SK-N-MC (cell line): ENCODE measurements around the gene SPTBN4.
"Not testable (repeated sequence)": the region's sequence is repeated elsewhere in the genome, so short reads cannot be mapped to it uniquely, and the experiment has no call there.

Source experiments
- DNase-seq: peaks from one replicate; pipeline ENCODE4 v3.0.0-alpha.2; 2011; ENCODE audit warnings: low read depth, low spot score
- H3K27ac ChIP-seq: fragments of 200-600 bp; sonication (generic); 2 replicates; pipeline ENCODE4 v1.5.1; 2016; ENCODE audit warnings: mixed run types
- H3K36me3 ChIP-seq: fragments of 200-600 bp; sonication (generic); 2 replicates; pipeline ENCODE4 v1.6.1; 2017; ENCODE audit warnings: antibody characterized with exemption, low read length, mixed read lengths; ENCODE audit not compliant: insufficient read depth
- H3K4me3 ChIP-seq: fragments of 200-600 bp; sonication (generic); 2 replicates; pipeline ENCODE4 v1.5.1; 2016
- H3K9ac ChIP-seq: fragments of 200-600 bp; sonication (generic); 2 replicates; pipeline ENCODE4 v1.8.0; 2017; ENCODE audit warnings: mixed run types, mixed read lengths; ENCODE audit not compliant: insufficient read length
- H3K9me3 ChIP-seq: fragments of 200-600 bp; sonication (generic); 2 replicates; pipeline ENCODE4 v1.6.1; 2017; ENCODE audit warnings: low read depth, mild to moderate bottlenecking, antibody characterized with exemption, low read length, moderate library complexity, mixed read lengths
- EZH2 ChIP-seq: fragments of 200-600 bp; sonication (generic); IDR thresholded peaks from one replicate; pipeline ENCODE4 v1.6.1; 2017; ENCODE audit warnings: antibody characterized with exemption
- FOXP2 ChIP-seq: optimal IDR thresholded peaks from 2 replicates; pipeline ENCODE3; 2011; ENCODE audit warnings: mild to moderate bottlenecking, moderate library complexity; ENCODE audit not compliant: insufficient read depth; ENCODE audit errors: extremely low read length, control extremely low read depth
- POLR2AphosphoS5 ChIP-seq: IDR thresholded peaks from 2 replicates; pipeline ENCODE4 v1.6.1; 2012; ENCODE audit warnings: mild to moderate bottlenecking, low read depth, low read length, borderline replicate concordance

The SPTBN4 gene

DNA sequence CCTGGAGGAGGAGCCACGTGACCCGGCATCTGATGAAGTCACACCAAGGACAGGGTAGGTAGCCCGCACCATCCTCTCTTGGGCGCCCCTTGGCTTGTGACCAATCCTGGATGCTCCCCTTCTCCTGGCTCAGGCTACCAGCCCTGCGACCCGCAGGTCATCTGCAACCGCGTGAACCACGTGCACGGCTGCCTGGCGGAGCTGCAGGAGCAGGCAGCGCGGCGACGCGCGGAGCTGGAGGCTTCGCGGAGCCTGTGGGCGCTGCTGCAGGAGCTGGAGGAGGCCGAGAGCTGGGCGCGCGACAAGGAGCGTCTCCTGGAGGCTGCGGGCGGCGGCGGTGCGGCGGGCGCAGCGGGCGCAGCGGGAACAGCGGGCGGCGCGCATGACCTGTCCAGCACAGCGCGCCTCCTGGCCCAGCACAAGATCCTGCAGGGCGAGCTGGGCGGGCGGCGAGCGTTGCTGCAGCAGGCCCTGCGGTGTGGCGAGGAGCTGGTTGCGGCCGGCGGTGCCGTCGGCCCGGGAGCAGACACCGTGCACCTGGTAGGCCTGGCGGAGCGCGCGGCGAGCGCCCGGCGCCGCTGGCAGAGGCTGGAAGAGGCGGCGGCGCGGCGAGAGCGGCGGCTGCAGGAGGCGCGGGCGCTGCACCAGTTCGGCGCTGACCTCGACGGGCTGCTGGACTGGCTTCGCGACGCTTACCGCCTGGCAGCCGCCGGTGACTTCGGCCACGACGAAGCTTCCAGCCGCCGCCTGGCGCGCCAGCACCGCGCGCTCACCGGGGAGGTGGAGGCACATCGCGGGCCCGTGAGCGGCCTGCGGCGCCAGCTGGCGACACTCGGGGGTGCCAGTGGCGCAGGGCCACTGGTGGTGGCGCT is 45.9 kb downstream of the SPTBN4 start:
- H3K27ac ChIP-seq = no peak overlapping the region
- no peak for TF ChIP-seq FOXP2
- TF ChIP-seq POLR2AphosphoS5 = no peak
- TF ChIP-seq EZH2 = no peak
- DNase-seq = no peak
- H3K9ac ChIP-seq = no peak overlapping the region
- H3K4me3 ChIP-seq = no peak overlapping the region
- no peaks in the 10 kb centered on the region for H3K36me3 ChIP-seq
- H3K9me3 ChIP-seq = no peaks in the 10 kb centered on the region

DNA sequence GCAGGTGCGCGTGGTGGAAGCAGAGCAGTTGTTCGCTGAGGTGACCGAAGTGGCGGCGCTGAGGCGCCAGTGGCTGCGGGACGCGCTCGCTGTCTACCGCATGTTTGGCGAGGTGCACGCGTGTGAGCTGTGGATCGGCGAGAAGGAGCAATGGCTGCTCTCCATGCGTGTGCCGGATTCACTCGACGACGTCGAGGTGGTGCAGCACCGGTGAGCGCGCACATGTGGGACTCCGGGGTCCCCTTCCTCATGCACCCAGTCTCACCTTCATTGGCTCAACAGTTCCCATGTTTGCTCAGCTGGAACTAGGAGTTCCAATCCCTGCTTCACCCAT is 46.5 kb downstream of the SPTBN4 start:
- Histone ChIP-seq H3K27ac (no peak overlapping the region), H3K4me3 (no peak overlapping the region), H3K9ac (no peak overlapping the region), H3K36me3 (no peaks in the 10 kb centered on the region), H3K9me3 (no peaks in the 10 kb centered on the region)
- DNase-seq = no peak
- TF ChIP-seq POLR2AphosphoS5 (no peak), FOXP2 (no peak), EZH2 (no peak)

DNA sequence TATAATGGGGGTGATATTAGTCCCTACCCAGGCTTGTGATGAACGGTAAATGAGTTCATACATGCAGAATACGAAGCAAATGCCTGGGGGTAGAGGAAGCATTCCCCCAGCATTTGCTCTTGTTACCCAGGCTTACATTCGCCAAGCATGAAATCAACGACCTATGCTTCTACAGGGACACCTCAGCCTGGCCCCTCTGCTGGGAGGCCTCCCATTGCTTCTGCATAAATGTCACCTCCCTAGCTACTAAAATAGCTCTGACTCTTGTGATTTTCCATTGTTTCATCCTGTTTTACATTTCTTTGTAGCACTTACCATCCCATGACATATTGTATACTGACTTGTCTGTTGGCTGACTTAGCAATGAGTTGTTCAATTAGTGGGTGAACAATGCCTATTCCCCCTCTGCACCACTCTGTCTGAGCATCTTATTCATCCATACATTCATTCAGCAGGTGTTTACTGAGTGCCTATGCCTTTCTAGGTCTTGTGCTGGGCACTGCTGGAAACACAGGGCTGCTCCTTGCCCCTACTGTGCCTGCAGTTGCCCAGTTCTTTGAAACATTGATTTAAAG is 47.0 kb downstream of the SPTBN4 start:
- DNase-seq = no peak
- Histone ChIP-seq H3K27ac (no peak overlapping the region), H3K9ac (no peak overlapping the region), H3K36me3 (no peaks in the 10 kb centered on the region), H3K9me3 (no peaks in the 10 kb centered on the region), H3K4me3 (no peak overlapping the region)
- TF ChIP-seq POLR2AphosphoS5 (no peak), EZH2 (no peak), FOXP2 (no peak)

DNA sequence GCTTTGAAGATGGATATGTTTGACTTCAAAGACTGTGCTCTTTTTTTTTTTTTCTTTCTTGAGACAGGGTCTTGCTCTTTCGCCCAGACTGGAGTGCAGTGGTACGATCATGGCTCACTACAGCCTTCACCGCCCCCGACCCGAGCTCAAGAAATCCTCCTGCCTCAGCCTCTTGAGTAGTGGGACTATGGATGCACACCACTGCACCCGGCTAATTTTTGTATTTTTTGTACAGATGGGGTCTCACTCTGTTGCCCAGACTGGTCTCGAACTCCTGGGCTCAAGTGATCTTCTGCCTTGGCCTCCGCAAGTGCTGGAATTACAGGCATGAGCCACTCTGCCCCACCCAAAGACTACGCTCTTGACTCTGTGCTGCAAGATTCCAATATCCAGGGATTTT is 50.4 kb downstream of the SPTBN4 start:
- Histone ChIP-seq H3K36me3 (no peaks in the 10 kb centered on the region), H3K9ac (no peak overlapping the region), H3K4me3 (no peak overlapping the region), H3K27ac (no peak overlapping the region), H3K9me3 (no peaks in the 10 kb centered on the region)
- no peak for DNase-seq
- TF ChIP-seq FOXP2 (no peak), POLR2AphosphoS5 (no peak), EZH2 (no peak)

DNA sequence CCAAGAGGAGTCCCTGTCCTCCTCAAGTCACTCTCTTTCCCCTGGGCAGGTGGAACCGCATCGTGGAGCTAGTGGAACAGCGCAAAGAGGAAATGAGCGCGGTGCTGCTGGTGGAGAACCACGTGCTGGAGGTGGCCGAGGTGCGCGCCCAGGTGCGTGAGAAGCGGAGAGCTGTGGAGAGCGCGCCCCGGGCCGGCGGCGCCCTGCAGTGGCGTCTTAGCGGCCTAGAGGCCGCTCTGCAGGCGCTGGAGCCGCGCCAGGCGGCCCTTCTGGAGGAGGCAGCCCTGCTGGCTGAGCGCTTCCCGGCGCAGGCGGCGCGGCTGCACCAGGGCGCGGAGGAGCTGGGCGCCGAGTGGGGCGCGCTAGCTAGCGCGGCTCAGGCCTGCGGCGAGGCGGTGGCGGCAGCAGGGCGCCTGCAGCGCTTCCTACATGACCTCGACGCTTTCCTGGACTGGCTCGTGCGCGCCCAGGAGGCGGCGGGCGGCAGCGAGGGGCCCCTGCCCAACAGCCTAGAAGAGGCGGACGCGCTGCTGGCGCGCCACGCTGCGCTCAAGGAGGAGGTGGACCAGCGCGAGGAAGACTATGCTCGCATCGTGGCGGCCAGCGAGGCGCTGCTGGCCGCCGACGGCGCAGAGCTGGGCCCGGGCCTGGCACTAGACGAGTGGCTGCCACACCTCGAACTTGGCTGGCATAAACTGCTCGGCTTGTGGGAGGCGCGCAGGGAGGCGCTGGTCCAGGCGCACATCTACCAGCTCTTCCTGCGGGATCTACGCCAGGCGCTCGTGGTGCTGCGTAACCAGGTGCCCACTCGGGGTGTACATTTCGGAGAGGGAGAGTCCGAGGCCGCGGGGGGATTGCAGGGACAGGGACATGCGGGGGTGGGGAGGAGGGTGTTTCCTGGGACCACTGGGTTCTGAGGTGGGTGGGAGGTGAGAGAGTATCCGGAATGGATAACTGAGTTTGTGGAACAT is 52.8 kb downstream of the SPTBN4 start:
- Histone ChIP-seq H3K27ac (no peak overlapping the region), H3K9me3 (no peaks in the 10 kb centered on the region), H3K36me3 (no peaks in the 10 kb centered on the region), H3K4me3 (no peak overlapping the region), H3K9ac (no peak overlapping the region)
- TF ChIP-seq EZH2 (no peak), FOXP2 (no peak), POLR2AphosphoS5 (no peak)
- DNase-seq = no peak

DNA sequence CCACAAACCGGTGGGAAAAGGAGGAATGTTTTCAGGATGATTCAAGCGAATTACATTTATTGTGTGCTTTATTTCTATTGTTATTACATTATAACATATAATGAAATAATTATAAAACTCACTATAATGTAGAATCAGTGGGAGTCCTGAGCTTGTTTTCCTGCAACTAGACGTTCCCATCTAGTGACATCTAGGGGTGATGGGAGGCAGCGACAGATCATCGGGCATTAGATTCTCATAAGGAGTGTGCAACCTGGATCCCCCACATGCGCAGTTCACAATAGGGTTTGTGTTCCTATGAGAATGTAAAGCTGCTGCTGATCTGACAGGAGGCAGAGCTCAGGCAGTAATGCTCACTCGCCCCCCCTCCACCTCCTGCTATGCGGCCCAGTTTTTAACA is 54.5 kb downstream of the SPTBN4 start:
- Histone ChIP-seq H3K36me3 (no peaks in the 10 kb centered on the region), H3K9me3 (no peaks in the 10 kb centered on the region), H3K27ac (no peak overlapping the region), H3K4me3 (no peak overlapping the region), H3K9ac (no peak overlapping the region)
- DNase-seq = no peak
- no peak for TF ChIP-seq FOXP2

DNA sequence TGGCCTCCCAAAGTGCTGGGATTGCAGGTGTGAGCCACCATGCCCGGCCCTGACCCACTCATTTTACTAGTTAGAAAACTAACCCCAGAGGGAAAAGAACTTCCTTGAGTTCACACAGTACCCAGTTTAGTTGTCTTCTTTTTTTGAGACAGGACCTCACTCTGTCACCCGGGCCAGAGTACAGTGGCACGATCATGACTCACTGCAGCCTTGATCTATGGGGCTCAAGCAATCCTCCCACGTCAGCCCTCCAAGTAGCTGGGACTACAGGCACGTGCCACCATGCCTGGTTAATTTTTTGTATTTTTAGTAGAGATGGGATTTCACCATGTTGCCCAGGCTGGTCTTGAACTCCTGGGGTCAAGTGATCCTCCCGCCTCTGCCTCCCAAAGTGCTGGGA is 55.1 kb downstream of the SPTBN4 start:
- not testable (repeated sequence) for H3K9me3 ChIP-seq, H3K27ac ChIP-seq, H3K4me3 ChIP-seq, DNase-seq, H3K9ac ChIP-seq, H3K36me3 ChIP-seq

DNA sequence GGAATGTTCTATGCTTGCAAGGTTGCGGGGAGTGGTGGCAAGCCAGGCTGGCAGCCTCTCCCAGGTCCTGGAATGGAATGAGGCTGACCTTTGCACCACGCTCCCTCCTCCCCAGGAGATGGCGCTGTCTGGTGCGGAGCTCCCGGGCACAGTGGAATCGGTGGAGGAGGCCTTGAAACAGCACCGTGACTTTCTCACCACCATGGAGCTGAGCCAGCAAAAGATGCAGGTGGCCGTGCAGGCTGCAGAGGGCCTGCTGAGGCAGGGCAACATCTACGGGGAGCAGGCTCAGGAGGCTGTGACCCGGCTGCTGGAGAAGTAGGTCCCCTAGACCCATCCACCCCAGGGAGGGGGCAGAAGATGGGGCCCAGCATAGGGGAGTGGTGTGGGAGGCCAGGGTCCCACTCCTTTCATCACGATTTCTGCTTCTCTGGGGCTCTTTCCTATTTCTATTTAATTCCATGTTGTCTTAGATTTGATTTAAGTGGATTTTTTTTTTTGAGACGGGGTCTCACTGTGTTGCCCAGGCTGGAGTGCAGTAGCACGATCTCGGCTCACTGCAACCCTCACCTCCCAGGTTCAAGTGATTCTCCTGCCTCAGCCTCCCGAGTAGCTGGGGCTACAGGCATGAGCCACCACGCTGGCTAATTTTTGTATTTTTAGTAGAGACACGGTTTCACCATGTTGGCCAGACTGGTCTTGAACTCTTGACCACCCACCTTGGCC is 56.7 kb downstream of the SPTBN4 start:
- H3K9ac ChIP-seq = no peak overlapping the region
- no peak for DNase-seq

More for the DNA sequence above, 56.7 kb downstream of the SPTBN4 start:
- H3K27ac ChIP-seq = no peak overlapping the region
- TF ChIP-seq FOXP2 (no peak), EZH2 (no peak), POLR2AphosphoS5 (no peak)
- H3K4me3 ChIP-seq = no peak overlapping the region; the same call in 1 of the 2 replicates
- no peaks in the 10 kb centered on the region for H3K9me3 ChIP-seq
- no peaks in the 10 kb centered on the region for H3K36me3 ChIP-seq
